HG02763 (cell line): ENCODE measurements around the gene KCNH8.

Experiments
- ATAC-seq: cut with Tn5 transposase; IDR thresholded peaks from one replicate; pipeline ENCODE4 v1.9.1; 2021; ENCODE audit warnings: mild to moderate bottlenecking, moderate library complexity; ENCODE audit not compliant: unreplicated experiment

The KCNH8 gene

DNA sequence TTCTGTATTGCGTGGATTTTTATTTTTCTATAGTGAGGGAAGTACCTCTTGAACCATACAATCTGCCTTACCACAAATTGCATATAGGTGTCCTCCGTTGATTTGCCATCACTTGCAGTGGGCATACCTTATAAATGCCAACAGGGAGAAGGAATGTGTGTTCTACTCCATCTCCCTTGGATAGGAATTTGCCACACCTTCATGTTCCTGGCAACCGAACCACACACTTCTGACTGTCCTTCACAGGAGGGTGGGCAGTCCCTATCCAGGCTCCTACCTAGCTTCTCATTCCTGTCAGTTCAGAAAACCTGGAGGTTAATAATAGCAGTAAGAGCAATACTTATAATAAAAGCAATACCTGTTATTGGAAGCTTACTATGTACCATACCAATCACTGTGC lies 428.0 kb downstream of the KCNH8 start:
- no peak for ATAC-seq
